Stomach (tissue), 4 donors: ENCODE data around the gene MCC.

Source experiments
- CTCF ChIP-seq, 7 experiments: fragments of 450-650 bp in 4 of 7; fragments of 200-600 bp in 3 of 7; sonication (generic) in 3 of 7; IDR thresholded peaks; one replicate each; pipeline ENCODE4 v1.5.1; 2016 to 2019; ENCODE audit warnings: antibody characterized with exemption in 7 of 7, control low read depth in 2 of 7, mild to moderate bottlenecking in 1 of 7
- POLR2A ChIP-seq, 4 donors: fragments of 450-650 bp; IDR thresholded peaks; one replicate each; pipeline ENCODE4 v1.6.1; 2016; ENCODE audit warnings: antibody characterized with exemption in 4 of 4, control low read depth in 2 of 4, mild to moderate bottlenecking in 1 of 4, moderate library complexity in 1 of 4

- TF ChIP-seq POLR2A (IDR thresholded peaks at IDR 0.05) (no peak), CTCF (IDR thresholded peaks at IDR 0.05) (no peak)
Observed at GRCh38 chr5:113179156-113179555, 309.1 kb downstream of the MCC start.
